A549 (cell line): Measurements from ENCODE around the gene MED13L. TPM values are rescaled to one million over a fixed set of nuclear protein-coding genes. Genes with fewer than 3 reads are reported as not detected.

ENCODE experiments used
- ATAC-seq, 2 experiments: fragments of 200-7000 bp in 1 of 2; fragments of >200 bp in 1 of 2; cut with Nextera tagmentation in 1 of 2; cut with Tn5 transposase in 1 of 2; 3 replicates each; pipeline versions ENCODE4 v1.8.0 to v1.9.1; 2018 to 2020; ENCODE audit warnings: mild to moderate bottlenecking in 1 of 2, moderate library complexity in 1 of 2
- CTCF ChIA-PET: fragments of 300-600 bp; sonication (Branson Sonifier 250); formaldehyde crosslinking; extraction: SDS; loops from one replicate; lab custom pipeline; 2021; ENCODE audit warnings: antibody characterized with exemption, inconsistent platforms; lab: Yijun Ruan, JAX
- POLR2A ChIA-PET: fragments of 350-600 bp; formaldehyde crosslinking; extraction: SDS; loops from one replicate; lab custom pipeline; 2021; ENCODE audit warnings: antibody characterized with exemption, inconsistent platforms; lab: Yijun Ruan, JAX
- DNase-seq, 2 experiments: peaks; one replicate each; pipeline versions ENCODE4 v3.0.0 to v3.0.0-alpha.2; 2011 to 2016; ENCODE audit warnings: low read depth in 1 of 2, low spot score in 1 of 2
- FAIRE-seq: peaks from 2 replicates; lab custom pipeline; 2011; peaks lifted over from hg19 to GRCh38; lab: Jason Lieb, UNC
- H3K27ac ChIP-seq, 2 experiments: fragments of >200 bp; sonication (Bioruptor Twin); formaldehyde crosslinking; 3 replicates each; pipeline ENCODE4 v1.5.1; 2016 to 2017
- H3K4me1 ChIP-seq: fragments of >200 bp; sonication (Bioruptor Twin); formaldehyde crosslinking; 3 replicates; pipeline ENCODE4 v1.6.1; 2016
- H3K4me2 ChIP-seq: fragments of >200 bp; sonication (Bioruptor Twin); formaldehyde crosslinking; 3 replicates; pipeline ENCODE4 v1.6.1; 2016
- H3K4me3 ChIP-seq: fragments of >200 bp; sonication (Bioruptor Twin); formaldehyde crosslinking; 3 replicates; pipeline ENCODE4 v1.5.1; 2016
- H3K9me3 ChIP-seq: fragments of >200 bp; sonication (Bioruptor Twin); formaldehyde crosslinking; 3 replicates; pipeline ENCODE4 v1.6.1; 2016
- ATOH8 ChIP-seq: fragments of 250-450 bp; sonication (Bioruptor Pico); IDR thresholded peaks from 2 replicates; pipeline ENCODE4 v1.5.0; 2020; ENCODE audit warnings: low read depth, mild to moderate bottlenecking, moderate library complexity
- BCL3 ChIP-seq: fragments of >200 bp; sonication (Bioruptor Twin); formaldehyde crosslinking; IDR thresholded peaks from 3 replicates; pipeline ENCODE4 v1.6.1; 2016
- BHLHE40 ChIP-seq: IDR thresholded peaks from 2 replicates; pipeline ENCODE4 v1.6.1; 2012; ENCODE audit warnings: low read depth, low read length, inconsistent platforms
- CBX8 ChIP-seq: fragments of 200-600 bp; sonication (generic); IDR thresholded peaks from 2 replicates; pipeline ENCODE4 v1.6.1; 2016
- CTCF ChIP-seq: fragments of >200 bp; sonication (Bioruptor Twin); formaldehyde crosslinking; IDR thresholded peaks from 3 replicates; pipeline ENCODE4 v1.5.1; 2016
- EP300 ChIP-seq, 2 experiments: fragments of >200 bp; sonication (Bioruptor Twin); formaldehyde crosslinking; IDR thresholded peaks; 2 replicates in 1 of 2; 3 replicates in 1 of 2; pipeline ENCODE4 v1.6.1; 2016 to 2017
- HES2 ChIP-seq: fragments of >200 bp; sonication (Bioruptor Twin); formaldehyde crosslinking; IDR thresholded peaks from 2 replicates; pipeline ENCODE4 v1.6.1; 2016
- HMGXB4 ChIP-seq: fragments of 250-450 bp; sonication (Bioruptor Pico); IDR thresholded peaks from 2 replicates; pipeline ENCODE4 v1.5.0; 2021; ENCODE audit warnings: mild to moderate bottlenecking, moderate library complexity, borderline replicate concordance
- HOXB13 ChIP-seq: fragments of 250-450 bp; sonication (Bioruptor Pico); IDR thresholded peaks from 2 replicates; pipeline ENCODE4 v1.5.0; 2020; ENCODE audit warnings: low read depth, mild to moderate bottlenecking, moderate library complexity
- HOXB5 ChIP-seq: fragments of 250-450 bp; sonication (Bioruptor Pico); IDR thresholded peaks from 2 replicates; pipeline ENCODE4 v1.5.0; 2020; ENCODE audit warnings: mild to moderate bottlenecking, moderate library complexity
- JUNB ChIP-seq: fragments of >200 bp; sonication (Bioruptor Twin); formaldehyde crosslinking; IDR thresholded peaks from 2 replicates; pipeline ENCODE4 v1.6.1; 2016
- KDM1A ChIP-seq: fragments of 200-600 bp; sonication (generic); IDR thresholded peaks from 2 replicates; pipeline ENCODE4 v1.6.1; 2016; ENCODE audit warnings: low read depth, mild to moderate bottlenecking
- KDM5A ChIP-seq: fragments of 200-600 bp; sonication (generic); IDR thresholded peaks from 2 replicates; pipeline ENCODE4 v1.6.1; 2016; ENCODE audit warnings: antibody characterized with exemption, mild to moderate bottlenecking
- MYC ChIP-seq: IDR thresholded peaks from 2 replicates; pipeline ENCODE4 v1.6.1; 2012; ENCODE audit warnings: mild to moderate bottlenecking, inconsistent platforms, low read length, improper control_type of control experiment, borderline replicate concordance
- PBX3 ChIP-seq: IDR thresholded peaks from 2 replicates; pipeline ENCODE4 v1.6.1; 2012
- POLR2AphosphoS2 ChIP-seq: conservative IDR thresholded peaks from 2 replicates; pipeline ENCODE4 v1.6.1; 2012; ENCODE audit warnings: low read length, improper control_type of control experiment, inconsistent platforms
- RARB ChIP-seq: fragments of 250-450 bp; sonication (Bioruptor Pico); IDR thresholded peaks from 2 replicates; pipeline ENCODE4 v1.8.0; 2021; ENCODE audit warnings: mild to moderate bottlenecking, moderate library complexity
- REST ChIP-seq: fragments of 200-600 bp; sonication (generic); IDR thresholded peaks from 2 replicates; pipeline ENCODE4 v1.6.1; 2016; ENCODE audit warnings: antibody characterized with exemption, mild to moderate bottlenecking, moderate library complexity
- TFCP2L1 ChIP-seq: fragments of 250-450 bp; sonication (Bioruptor Pico); IDR thresholded peaks from 2 replicates; pipeline ENCODE4 v1.5.0; 2021; ENCODE audit warnings: mild to moderate bottlenecking
- ZNF302 ChIP-seq: fragments of 250-450 bp; sonication (Bioruptor Pico); IDR thresholded peaks from 2 replicates; pipeline ENCODE4 v1.9.0; 2021; ENCODE audit warnings: inconsistent platforms, mild to moderate bottlenecking, moderate library complexity
- WGBS: methylation state at CpG from one replicate; pipeline ENCODE4 v1.1.6; 2017; ENCODE audit errors: missing lambda C conversion rate; 5-methylcytosine and 5-hydroxymethylcytosine counted together
- polyA plus RNA-seq, 4 experiments: library from polyadenylated mRNA; depleted of rRNA in 3 of 4; stranded (reverse); fragments of >200 nt; fragmentation: RNase III in 1 of 4; extraction: RNeasy Plus Mini Kit Qiagen cat#74134 plus additional on column Dnase treatment in 1 of 4; gene quantifications; 2 replicates in 3 of 4; 3 replicates in 1 of 4; pipeline ENCODE4 v1.2.3, GENCODE V29; 2011 to 2017

Gene MED13L
- polyA plus RNA-seq, 2 of the 4 experiments (the other 2 are of a cell fraction): 23.2 to 134 TPM

GRCh38 chr12:116309343-116309742 lies 31.9 kb upstream of the MED13L start:
- ATAC-seq (no peak), DNase-seq (no peak), FAIRE-seq (no peak)
- no peaks in the 10 kb centered on the region for H3K4me1 ChIP-seq
- POLR2A ChIA-PET: no interaction called here
- TF ChIP-seq ATOH8 (CRISPR knock-in tag) (no peak), HOXB5 (CRISPR knock-in tag) (no peak), TFCP2L1 (CRISPR knock-in tag) (no peak), BHLHE40 (no peak), POLR2AphosphoS2 (no peak), KDM1A (no peak), EP300 (IDR thresholded peaks at IDR 0.05) (no peak), BCL3 (no peak), HMGXB4 (CRISPR knock-in tag) (no peak), REST (no peak), HES2 (no peak), JUNB (no peak), MYC (no peak), HOXB13 (CRISPR knock-in tag) (no peak), RARB (CRISPR knock-in tag) (no peak), CBX8 (no peak), KDM5A (no peak), ZNF302 (CRISPR knock-in tag) (no peak), CTCF (no peak), PBX3 (no peak)
- TF ChIP-seq, all 56 proteins: peak for 0
- peaks cover 13% of the 10 kb centered on the region; the same call in 2 of the 3 replicates for H3K9me3 ChIP-seq
- WGBS: 60% methylated on average over 1 of the region's 1 CpG
- no peak overlapping the region for H3K4me2 ChIP-seq
- no peak overlapping the region for H3K27ac ChIP-seq
- CTCF ChIA-PET: interaction anchor here (1.5 kb wide), 1 partner anchor 399 kb away, joined by 3 read pairs; no protein-coding TSS in a partner anchor
- no peak overlapping the region for H3K4me3 ChIP-seq
